Measurements from ENCODE around the gene AFTPH.

AFTPH gene

DNA sequence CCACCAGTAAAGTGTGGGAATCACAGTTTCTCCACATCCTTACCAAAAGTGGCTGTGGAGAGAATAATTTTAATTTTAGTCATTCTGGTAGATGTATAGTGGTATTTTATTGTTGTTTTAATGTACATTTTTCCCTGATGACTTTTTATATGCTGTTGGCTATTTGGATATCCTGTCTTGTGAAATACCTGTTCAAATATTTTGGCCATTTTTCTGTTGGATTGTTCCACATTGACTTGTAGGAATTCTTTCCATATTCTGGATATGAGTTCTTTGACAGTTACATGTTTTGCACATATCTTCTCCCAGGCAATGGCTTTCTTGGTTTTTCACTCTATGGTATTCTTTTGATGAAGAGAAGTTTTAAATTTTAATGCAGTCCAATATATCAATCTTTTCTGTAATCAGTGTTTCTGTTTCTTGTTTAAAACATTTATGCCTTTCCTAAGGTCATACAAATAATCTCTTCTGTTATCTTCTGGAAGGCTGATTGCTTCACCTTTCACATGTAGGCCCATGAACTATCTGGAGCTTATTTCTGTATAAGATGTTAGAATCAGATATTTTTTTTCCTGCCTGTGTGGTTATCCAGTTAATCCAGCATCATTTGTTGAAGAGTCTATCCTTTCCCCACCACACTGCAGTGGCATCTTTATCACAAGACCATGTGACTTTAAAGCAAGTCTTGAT is 19.0 kb downstream of the AFTPH start:
- Histone ChIP-seq H3K27ac (ENCODE audit: low read length) (no peak overlapping the region), H3K4me3 (ENCODE audit: low read length) (no peak overlapping the region), H3K4me1 (ENCODE audit: control insufficient read depth, low read depth, low read length) (no peaks in the 10 kb centered on the region), H3K36me3 (ENCODE audit: control insufficient read depth, low read depth, low read length) (no peaks in the 10 kb centered on the region), H3K9ac (ENCODE audit: low read length) (no peak overlapping the region), H3K27me3 (ENCODE audit: control insufficient read depth, insufficient read depth, low read length) (no peaks in the 10 kb centered on the region), H3K9me3 (ENCODE audit: control insufficient read depth, low read depth, low read length) (no peaks in the 10 kb centered on the region)

DNA sequence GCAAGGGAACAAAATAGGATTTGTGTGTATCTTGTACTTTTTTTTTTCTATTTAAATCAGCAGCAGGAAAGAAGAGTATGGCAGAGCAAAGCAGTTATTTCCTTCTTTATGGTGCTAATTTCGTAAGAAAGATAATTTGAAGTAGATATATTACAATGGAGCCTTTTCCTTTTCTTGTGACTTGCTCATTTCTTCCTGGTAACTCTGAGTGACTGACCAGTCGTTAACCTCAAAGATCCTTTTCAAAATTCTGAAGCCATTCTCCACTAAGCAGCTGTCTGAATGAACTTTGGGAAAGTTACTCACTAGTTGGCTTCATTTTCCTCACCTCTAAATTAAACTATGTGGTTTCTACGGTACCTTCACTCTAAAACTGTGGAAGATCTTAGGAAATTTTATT is 24.6 kb downstream of the AFTPH start:
- Histone ChIP-seq H3K9me3 (ENCODE audit: control insufficient read depth, low read depth, low read length) (no peaks in the 10 kb centered on the region), H3K4me1 (ENCODE audit: control insufficient read depth, low read depth, low read length) (no peaks in the 10 kb centered on the region), H3K4me3 (ENCODE audit: low read length) (no peak overlapping the region), H3K27ac (ENCODE audit: low read length) (no peak overlapping the region), H3K27me3 (ENCODE audit: control insufficient read depth, insufficient read depth, low read length) (no peaks in the 10 kb centered on the region), H3K9ac (ENCODE audit: low read length) (no peak overlapping the region), H3K36me3 (ENCODE audit: control insufficient read depth, low read depth, low read length) (no peaks in the 10 kb centered on the region)

- H3K27ac ChIP-seq (ENCODE audit: low read length) = no peak overlapping the region
- no peaks in the 10 kb centered on the region for H3K27me3 ChIP-seq (ENCODE audit: control insufficient read depth, insufficient read depth, low read length)
- H3K9ac ChIP-seq (ENCODE audit: low read length) = no peak overlapping the region
- no peak overlapping the region for H3K4me3 ChIP-seq (ENCODE audit: low read length)
- no peaks in the 10 kb centered on the region for H3K36me3 ChIP-seq (ENCODE audit: control insufficient read depth, low read depth, low read length)
- no peaks in the 10 kb centered on the region for H3K9me3 ChIP-seq (ENCODE audit: control insufficient read depth, low read depth, low read length)
- H3K4me1 ChIP-seq (ENCODE audit: control insufficient read depth, low read depth, low read length) = no peaks in the 10 kb centered on the region
Measured at GRCh38 chr2:64550042-64550441, 25.9 kb downstream of the AFTPH start.

DNA sequence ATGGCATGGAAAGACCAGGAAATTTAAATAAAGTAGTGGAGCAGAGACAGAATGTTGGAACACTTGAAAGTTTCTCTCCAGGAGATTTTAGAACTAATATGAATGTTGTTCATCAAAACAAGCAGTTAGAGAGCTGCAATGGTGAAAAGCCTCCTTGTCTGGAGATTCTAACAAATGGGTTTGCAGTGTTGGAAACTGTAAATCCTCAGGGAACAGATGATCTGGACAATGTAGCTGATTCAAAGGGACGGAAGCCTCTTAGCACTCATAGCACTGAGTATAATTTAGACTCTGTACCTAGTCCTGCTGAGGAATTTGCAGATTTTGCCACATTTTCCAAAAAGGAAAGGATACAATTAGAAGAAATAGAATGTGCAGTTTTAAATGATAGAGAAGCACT is 27.7 kb downstream of the AFTPH start:
- Histone ChIP-seq H3K36me3 (ENCODE audit: control insufficient read depth, low read depth, low read length) (no peaks in the 10 kb centered on the region), H3K4me3 (ENCODE audit: low read length) (no peak overlapping the region), H3K9ac (ENCODE audit: low read length) (no peak overlapping the region), H3K27ac (ENCODE audit: low read length) (no peak overlapping the region), H3K9me3 (ENCODE audit: control insufficient read depth, low read depth, low read length) (no peaks in the 10 kb centered on the region), H3K27me3 (ENCODE audit: control insufficient read depth, insufficient read depth, low read length) (no peaks in the 10 kb centered on the region), H3K4me1 (ENCODE audit: control insufficient read depth, low read depth, low read length) (no peaks in the 10 kb centered on the region)

- Histone ChIP-seq H3K27ac (ENCODE audit: low read length) (no peak overlapping the region), H3K36me3 (ENCODE audit: control insufficient read depth, low read depth, low read length) (no peaks in the 10 kb centered on the region), H3K9ac (ENCODE audit: low read length) (no peak overlapping the region), H3K4me1 (ENCODE audit: control insufficient read depth, low read depth, low read length) (no peaks in the 10 kb centered on the region), H3K4me3 (ENCODE audit: low read length) (no peak overlapping the region), H3K27me3 (ENCODE audit: control insufficient read depth, insufficient read depth, low read length) (no peaks in the 10 kb centered on the region), H3K9me3 (ENCODE audit: control insufficient read depth, low read depth, low read length) (no peaks in the 10 kb centered on the region)
Measured at GRCh38 chr2:64554117-64554516, 30.0 kb downstream of the AFTPH start.

- H3K36me3 ChIP-seq (ENCODE audit: control insufficient read depth, low read depth, low read length) = no peaks in the 10 kb centered on the region
- H3K27ac ChIP-seq (ENCODE audit: low read length) = no peak overlapping the region
- H3K9me3 ChIP-seq (ENCODE audit: control insufficient read depth, low read depth, low read length) = no peaks in the 10 kb centered on the region
- no peak overlapping the region for H3K9ac ChIP-seq (ENCODE audit: low read length)
- H3K27me3 ChIP-seq (ENCODE audit: control insufficient read depth, insufficient read depth, low read length) = no peaks in the 10 kb centered on the region
- peaks cover 4% of the 10 kb centered on the region for H3K4me1 ChIP-seq (ENCODE audit: control insufficient read depth, low read depth, low read length)
- no peak overlapping the region for H3K4me3 ChIP-seq (ENCODE audit: low read length)
Measured at GRCh38 chr2:64558445-64559081, 34.4 kb downstream of the AFTPH start.

DNA sequence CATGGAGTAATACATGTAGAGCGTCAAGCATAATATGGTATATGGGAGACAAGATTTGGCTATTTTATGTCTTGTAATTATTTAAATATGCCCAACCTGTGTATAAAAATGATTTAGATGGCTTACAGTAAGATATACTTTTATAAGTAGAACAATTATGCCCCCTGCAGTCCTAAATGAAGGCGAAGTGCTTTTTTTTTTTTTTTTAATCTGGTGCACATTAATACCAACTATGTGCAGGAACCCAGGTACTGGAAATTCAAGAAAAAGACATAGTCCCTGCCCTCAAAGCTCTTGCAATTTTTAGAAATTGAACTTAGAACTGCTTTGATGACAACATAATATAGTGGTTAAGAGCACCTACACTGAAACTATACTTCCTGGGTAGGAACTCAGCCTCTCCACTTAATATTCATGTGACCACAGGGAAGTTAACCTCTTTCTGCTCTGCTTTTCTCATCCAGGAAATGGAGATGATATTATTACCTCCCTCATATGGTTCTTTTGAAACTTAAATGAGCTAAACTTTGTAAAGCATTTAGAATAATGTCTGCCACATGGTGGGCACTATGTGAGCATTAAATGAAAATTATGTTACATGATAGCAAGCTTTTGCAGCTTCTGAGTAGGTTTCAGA is 38.1 kb downstream of the AFTPH start:
- Histone ChIP-seq H3K36me3 (ENCODE audit: control insufficient read depth, low read depth, low read length) (no peaks in the 10 kb centered on the region), H3K9me3 (ENCODE audit: control insufficient read depth, low read depth, low read length) (no peaks in the 10 kb centered on the region), H3K27me3 (ENCODE audit: control insufficient read depth, insufficient read depth, low read length) (no peaks in the 10 kb centered on the region), H3K4me1 (ENCODE audit: control insufficient read depth, low read depth, low read length) (peaks cover 4% of the 10 kb centered on the region), H3K9ac (ENCODE audit: low read length) (no peak overlapping the region), H3K27ac (ENCODE audit: low read length) (no peak overlapping the region), H3K4me3 (ENCODE audit: low read length) (no peak overlapping the region)

- no peak overlapping the region for H3K9ac ChIP-seq (ENCODE audit: low read length)
- no peaks in the 10 kb centered on the region for H3K9me3 ChIP-seq (ENCODE audit: control insufficient read depth, low read depth, low read length)
- no peaks in the 10 kb centered on the region for H3K36me3 ChIP-seq (ENCODE audit: control insufficient read depth, low read depth, low read length)
- no peak overlapping the region for H3K4me3 ChIP-seq (ENCODE audit: low read length)
- peaks cover 4% of the 10 kb centered on the region for H3K4me1 ChIP-seq (ENCODE audit: control insufficient read depth, low read depth, low read length)
- no peak overlapping the region for H3K27ac ChIP-seq (ENCODE audit: low read length)
- H3K27me3 ChIP-seq (ENCODE audit: control insufficient read depth, insufficient read depth, low read length) = no peaks in the 10 kb centered on the region
Measured at GRCh38 chr2:64563436-64563938, 39.4 kb downstream of the AFTPH start.

- Histone ChIP-seq H3K9me3 (ENCODE audit: control insufficient read depth, low read depth, low read length) (no peaks in the 10 kb centered on the region), H3K27ac (ENCODE audit: low read length) (no peak overlapping the region), H3K27me3 (ENCODE audit: control insufficient read depth, insufficient read depth, low read length) (no peaks in the 10 kb centered on the region), H3K36me3 (ENCODE audit: control insufficient read depth, low read depth, low read length) (no peaks in the 10 kb centered on the region), H3K9ac (ENCODE audit: low read length) (no peak overlapping the region), H3K4me1 (ENCODE audit: control insufficient read depth, low read depth, low read length) (peaks cover 4% of the 10 kb centered on the region), H3K4me3 (ENCODE audit: low read length) (no peak overlapping the region)
Measured at GRCh38 chr2:64565949-64566710, 42.0 kb downstream of the AFTPH start.

- Histone ChIP-seq H3K27ac (ENCODE audit: low read length) (no peak overlapping the region), H3K36me3 (ENCODE audit: control insufficient read depth, low read depth, low read length) (no peaks in the 10 kb centered on the region), H3K9me3 (ENCODE audit: control insufficient read depth, low read depth, low read length) (no peaks in the 10 kb centered on the region), H3K4me1 (ENCODE audit: control insufficient read depth, low read depth, low read length) (peaks cover 1% of the 10 kb centered on the region), H3K9ac (ENCODE audit: low read length) (no peak overlapping the region), H3K4me3 (ENCODE audit: low read length) (no peak overlapping the region), H3K27me3 (ENCODE audit: control insufficient read depth, insufficient read depth, low read length) (no peaks in the 10 kb centered on the region)
Measured at GRCh38 chr2:64567473-64567872, 43.3 kb downstream of the AFTPH start.

DNA sequence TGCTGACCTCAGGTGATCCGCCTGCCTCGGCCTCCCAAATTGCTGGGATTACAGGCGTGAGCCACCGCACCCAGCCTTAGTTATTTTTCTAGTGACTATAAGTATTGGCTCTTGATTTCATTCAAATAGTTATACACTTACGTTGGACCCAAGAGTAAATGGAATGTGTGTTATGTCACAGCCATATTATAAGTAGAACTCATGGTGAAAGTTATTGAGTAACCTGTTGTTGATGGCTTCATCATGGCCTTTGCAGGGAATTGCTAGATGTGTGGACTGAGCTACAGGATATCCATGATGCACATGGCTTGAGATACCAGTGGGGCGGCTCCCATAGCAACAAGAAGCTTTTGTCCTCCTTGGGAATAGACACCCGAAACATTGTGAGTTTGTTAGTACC is 44.7 kb downstream of the AFTPH start:
- H3K4me3 ChIP-seq (ENCODE audit: low read length) = no peak overlapping the region
- no peaks in the 10 kb centered on the region for H3K36me3 ChIP-seq (ENCODE audit: control insufficient read depth, low read depth, low read length)
- no peaks in the 10 kb centered on the region for H3K27me3 ChIP-seq (ENCODE audit: control insufficient read depth, insufficient read depth, low read length)
- no peak overlapping the region for H3K27ac ChIP-seq (ENCODE audit: low read length)
- H3K9ac ChIP-seq (ENCODE audit: low read length) = no peak overlapping the region
- no peaks in the 10 kb centered on the region for H3K9me3 ChIP-seq (ENCODE audit: control insufficient read depth, low read depth, low read length)
- no peaks in the 10 kb centered on the region for H3K4me1 ChIP-seq (ENCODE audit: control insufficient read depth, low read depth, low read length)
